Epithelial cell of proximal tubule (primary cell): ENCODE measurements around the gene SIRPB1. TPM values are rescaled to one million over a fixed set of nuclear protein-coding genes. Genes with fewer than 3 reads are reported as not detected.
A peak's percentile ranks its signal among the peaks of the same experiment; 100 is the strongest.

Source experiments
- DNase-seq: peaks from one replicate; pipeline ENCODE4 v3.0.0-alpha.2; 2011; ENCODE audit warnings: low read depth
- H3K4me3 ChIP-seq: 2 replicates; pipeline ENCODE4 v1.5.1; 2011; ENCODE audit warnings: low read depth, mild to moderate bottlenecking, low read length
- CTCF ChIP-seq: conservative IDR thresholded peaks from 2 replicates; pipeline ENCODE4 v1.5.1; 2012; ENCODE audit warnings: low read depth, mild to moderate bottlenecking, low read length
- total RNA-seq: library from RNA; depleted of rRNA; stranded (reverse); fragments of >200 nt; gene quantifications from 2 replicates; pipeline ENCODE4 v1.2.3, GENCODE V29; 2015

Gene SIRPB1
- 0.46 and 8.0 TPM in 2 replicates for total RNA-seq

- TF ChIP-seq CTCF: no peak
- H3K4me3 ChIP-seq: peak within 1 kb of the TSS; percentile 31
- peak; percentile 43 for DNase-seq
Observed at GRCh38 chr20:1619861-1620444, at the start of gene SIRPB1. Gene SIRPB1 (minus strand): TSS chr20:1620009. CDS start chr20:1619944, 65 bp downstream.

DNA sequence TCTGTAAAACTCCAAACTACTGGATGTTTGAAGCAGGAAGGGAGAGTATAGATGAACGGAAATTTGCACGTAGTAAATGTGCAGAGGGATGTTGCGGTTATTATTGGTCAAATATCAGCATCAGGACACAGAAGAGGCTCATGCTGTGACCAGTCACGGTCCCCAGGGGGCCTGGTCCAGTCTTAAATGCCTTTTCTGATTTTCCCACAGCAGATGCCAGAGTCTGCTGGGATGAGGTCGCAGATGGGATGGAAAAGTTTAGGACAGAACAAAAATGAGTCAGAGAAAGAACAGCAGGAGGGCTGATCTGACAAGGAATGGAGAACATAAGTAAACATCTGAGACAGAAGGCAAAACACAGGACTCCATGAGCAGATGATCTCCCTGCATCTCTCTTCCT lies 49.5 kb upstream of the SIRPB1 start:
- no peak for DNase-seq
- H3K4me3 ChIP-seq: no peak overlapping the region
- no peak for TF ChIP-seq CTCF

DNA sequence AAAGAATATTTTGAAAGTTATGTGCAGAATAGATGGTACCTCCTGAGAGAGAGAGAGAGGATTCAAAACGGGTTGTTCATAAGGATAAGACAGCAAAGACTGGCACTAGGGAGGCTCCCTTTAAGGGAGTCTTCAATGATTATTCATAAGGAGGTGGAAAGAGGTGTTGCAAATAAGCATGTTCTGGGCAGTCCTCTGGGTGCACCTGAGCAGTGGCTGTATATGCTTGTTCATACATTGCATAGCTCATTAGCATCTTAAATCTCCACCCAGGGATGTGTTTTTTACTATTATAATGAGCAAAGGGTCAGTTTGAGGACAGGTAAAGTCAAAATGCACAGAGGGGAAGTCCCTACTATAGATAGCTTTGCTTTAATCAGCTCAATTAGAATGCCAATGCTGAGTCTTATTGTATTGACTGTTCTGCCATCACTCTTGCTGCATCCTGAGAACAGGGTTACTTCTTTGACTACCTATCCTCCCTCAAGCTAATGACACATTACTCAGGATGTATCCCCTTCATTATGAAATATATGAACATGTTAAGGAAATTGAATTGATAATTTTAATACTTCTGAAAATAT lies 47.8 kb upstream of the SIRPB1 start:
- DNase-seq: no peak
- no peak overlapping the region for H3K4me3 ChIP-seq
- no peak for TF ChIP-seq CTCF

DNA sequence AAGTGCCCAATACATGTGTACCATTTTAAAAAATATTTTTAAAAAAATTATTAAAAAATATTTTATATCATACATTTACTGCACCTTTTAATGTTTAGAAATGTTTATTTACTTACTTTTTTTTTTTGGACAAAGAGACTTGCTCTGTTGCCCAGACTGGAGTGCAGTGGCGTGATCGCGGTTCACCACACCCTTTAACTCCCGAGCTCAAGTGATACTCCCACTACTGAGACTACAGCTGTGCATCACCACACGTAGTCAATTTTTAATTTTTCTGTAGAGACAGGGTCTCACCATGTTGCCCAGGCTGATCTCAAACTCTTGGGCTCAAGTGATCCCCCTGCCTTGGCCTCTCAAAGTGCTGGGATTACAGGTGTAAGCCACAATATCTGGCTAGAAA lies 47.0 kb upstream of the SIRPB1 start:
- TF ChIP-seq CTCF: no peak
- no peak overlapping the region for H3K4me3 ChIP-seq
- no peak for DNase-seq

DNA sequence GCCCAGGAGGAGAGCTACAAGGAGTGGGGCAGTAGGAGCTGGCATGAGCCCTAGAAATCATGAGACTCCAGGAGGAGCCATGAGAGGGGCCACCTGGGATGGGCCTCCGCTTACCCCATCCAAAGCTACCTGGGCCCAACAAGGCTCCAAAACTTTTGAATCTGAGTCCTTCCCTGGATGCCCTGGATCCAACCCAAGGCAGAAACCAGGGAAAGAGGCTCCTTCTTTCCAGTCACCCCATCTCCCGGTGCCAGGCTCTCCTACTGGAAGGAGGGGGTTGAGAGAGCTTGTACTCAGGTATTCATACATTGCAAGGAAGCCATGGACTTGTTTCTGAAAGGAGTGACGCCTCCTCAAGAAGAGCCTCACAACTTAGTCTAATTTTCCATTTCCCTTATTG lies 45.5 kb upstream of the SIRPB1 start:
- no peak overlapping the region for H3K4me3 ChIP-seq
- no peak for TF ChIP-seq CTCF
- no peak for DNase-seq

- no peak for DNase-seq
- no peak for TF ChIP-seq CTCF
- H3K4me3 ChIP-seq: no peak overlapping the region
Observed at GRCh38 chr20:1664911-1665310, 45.1 kb upstream of the SIRPB1 start.

DNA sequence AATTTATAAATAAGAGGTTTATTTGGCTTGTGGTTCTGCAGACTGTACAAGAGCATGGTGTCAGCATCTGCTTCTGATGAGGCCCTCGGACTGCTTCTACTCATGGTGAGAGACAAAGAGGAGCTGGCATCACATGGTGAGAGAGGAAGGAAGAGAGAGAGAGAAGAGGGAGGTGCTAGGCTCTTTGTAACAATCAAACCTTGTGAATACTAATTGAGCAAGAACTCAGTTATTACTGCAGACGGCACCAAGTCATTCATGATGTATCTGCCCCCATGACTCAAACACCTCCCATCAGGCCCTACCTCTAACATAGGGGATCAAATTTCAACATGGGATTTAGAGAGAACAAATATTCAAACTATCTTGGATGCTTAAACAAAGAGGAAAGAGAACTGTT lies 44.1 kb upstream of the SIRPB1 start:
- no peak overlapping the region for H3K4me3 ChIP-seq
- no peak for DNase-seq
- no peak for TF ChIP-seq CTCF
